ENCODE data around the gene FAM174C.
A peak's percentile ranks its signal among the peaks of the same experiment; 100 is the strongest.

FAM174C gene

GRCh38 chr19:1272423-1273262 lies 2.7 kb upstream of the FAM174C start:
- no peak for DNase-seq (ENCODE audit: low spot score)

- no peak for DNase-seq (ENCODE audit: low spot score)
Observed at GRCh38 chr19:1273263-1274041, 1.9 kb upstream of the FAM174C start.

GRCh38 chr19:1274081-1274851 lies 1.1 kb upstream of the FAM174C start:
- no peak for DNase-seq (ENCODE audit: low spot score)

GRCh38 chr19:1274852-1275259 lies 474 bp upstream of the FAM174C start:
- DNase-seq (ENCODE audit: low spot score), result no peak

- DNase-seq (ENCODE audit: low spot score), result no peak
Observed at GRCh38 chr19:1275976-1276627, 772 bp downstream of the FAM174C start.

GRCh38 chr19:1276628-1277022 lies 1.3 kb downstream of the FAM174C start:
- DNase-seq (ENCODE audit: low spot score), result no peak

GRCh38 chr19:1277061-1277460 lies 1.7 kb downstream of the FAM174C start:
- DNase-seq (ENCODE audit: low spot score), result no peak

GRCh38 chr19:1278074-1278473 lies 2.7 kb downstream of the FAM174C start:
- no peak for DNase-seq (ENCODE audit: low spot score)

- DNase-seq (ENCODE audit: low spot score), result no peak
Observed at GRCh38 chr19:1278713-1279660, 3.7 kb downstream of the FAM174C start.

- DNase-seq (ENCODE audit: low spot score), result peak; percentile 87
Observed at GRCh38 chr19:1279782-1280341, 4.5 kb downstream of the FAM174C start.

GRCh38 chr19:1280636-1281568 lies 5.6 kb downstream of the FAM174C start:
- DNase-seq (ENCODE audit: low spot score), result no peak

GRCh38 chr19:1281569-1282287 lies 6.4 kb downstream of the FAM174C start:
- DNase-seq (ENCODE audit: low spot score), result no peak

- no peak for DNase-seq (ENCODE audit: low spot score)
Observed at GRCh38 chr19:1282588-1283206, 7.4 kb downstream of the FAM174C start.

GRCh38 chr19:1283207-1283916 lies 8.0 kb downstream of the FAM174C start:
- DNase-seq (ENCODE audit: low spot score), result no peak

GRCh38 chr19:1283917-1284292 lies 8.6 kb downstream of the FAM174C start:
- no peak for DNase-seq (ENCODE audit: low spot score)

GRCh38 chr19:1284293-1284978 lies 9.1 kb downstream of the FAM174C start:
- no peak for DNase-seq (ENCODE audit: low spot score)

All from SK-N-DZ (cell line).